Endothelial cell (in vitro differentiated cells): ENCODE results near the gene ECSIT. TPM values are rescaled to one million over a fixed set of nuclear protein-coding genes. Genes with fewer than 3 reads are reported as not detected.
"Not testable (repeated sequence)": the region's sequence is repeated elsewhere in the genome, so short reads cannot be mapped to it uniquely, and the experiment has no call there.

Source experiments
- DNase-seq: peaks from one replicate; pipeline ENCODE4 v3.0.0; 2021; ENCODE audit warnings: low spot score
- H3K27ac Mint-ChIP-seq: one replicate; pipeline ENCODE4 v1.8.0; 2021; ENCODE audit warnings: mixed read lengths, inconsistent platforms; ENCODE audit not compliant: unreplicated experiment
- H3K27me3 Mint-ChIP-seq: one replicate; pipeline ENCODE4 v1.8.0; 2021; ENCODE audit warnings: mild to moderate bottlenecking, moderate library complexity, mixed read lengths, inconsistent platforms; ENCODE audit not compliant: unreplicated experiment
- H3K36me3 Mint-ChIP-seq: one replicate; pipeline ENCODE4 v1.8.0; 2021; ENCODE audit warnings: mild to moderate bottlenecking, low read depth, mixed read lengths, inconsistent platforms; ENCODE audit not compliant: unreplicated experiment
- H3K4me1 Mint-ChIP-seq: one replicate; pipeline ENCODE4 v1.8.0; 2021; ENCODE audit warnings: mild to moderate bottlenecking, mixed read lengths, inconsistent platforms; ENCODE audit not compliant: unreplicated experiment
- H3K4me3 Mint-ChIP-seq: one replicate; pipeline ENCODE4 v1.8.0; 2021; ENCODE audit warnings: mild to moderate bottlenecking, mixed read lengths, inconsistent platforms; ENCODE audit not compliant: unreplicated experiment
- H3K9me3 Mint-ChIP-seq: one replicate; pipeline ENCODE4 v1.8.0; 2021; ENCODE audit warnings: mixed read lengths, inconsistent platforms; ENCODE audit not compliant: unreplicated experiment
- CTCF ChIP-seq: fragments of 200-600 bp; sonication (generic); IDR thresholded peaks from one replicate; pipeline ENCODE4 v1.5.0; 2021; ENCODE audit warnings: antibody characterized with exemption; ENCODE audit not compliant: unreplicated experiment
- total RNA-seq: library from RNA; stranded (reverse); fragmentation: NEBNext Ultra II Directional; extraction: Animal tissue kit (Norgen Biotek cat#: 25700); gene quantifications from one replicate; pipeline ENCODE4 v1.2.1, GENCODE V29; 2021; ENCODE audit not compliant: unreplicated experiment

ECSIT gene
- total RNA-seq, 1 donor from 2014 or later = 16.7 TPM

- no peak overlapping the region for H3K4me3 Mint-ChIP-seq
- H3K27me3 Mint-ChIP-seq = peaks cover 3% of the 10 kb centered on the region
- no peaks in the 10 kb centered on the region for H3K4me1 Mint-ChIP-seq
- H3K9me3 Mint-ChIP-seq = no peaks in the 10 kb centered on the region
- H3K27ac Mint-ChIP-seq = no peak overlapping the region
- no peak for TF ChIP-seq CTCF
- H3K36me3 Mint-ChIP-seq = no peaks in the 10 kb centered on the region
- DNase-seq = no peak
Measured at GRCh38 chr19:11570039-11570462, 41.1 kb upstream of the ECSIT start.

- H3K9me3 Mint-ChIP-seq = no peaks in the 10 kb centered on the region
- H3K27ac Mint-ChIP-seq = no peak overlapping the region
- H3K4me3 Mint-ChIP-seq = no peak overlapping the region
- H3K4me1 Mint-ChIP-seq = peaks cover 7% of the 10 kb centered on the region
- DNase-seq = no peak
- no peaks in the 10 kb centered on the region for H3K36me3 Mint-ChIP-seq
- no peak for TF ChIP-seq CTCF
- H3K27me3 Mint-ChIP-seq = peaks cover 5% of the 10 kb centered on the region
Measured at GRCh38 chr19:11566164-11566563, 37.2 kb upstream of the ECSIT start.

- H3K4me3 Mint-ChIP-seq, H3K4me1 Mint-ChIP-seq, DNase-seq, H3K27me3 Mint-ChIP-seq, H3K27ac Mint-ChIP-seq, H3K9me3 Mint-ChIP-seq, H3K36me3 Mint-ChIP-seq: not testable (repeated sequence)
Measured at GRCh38 chr19:11565649-11565980, 36.7 kb upstream of the ECSIT start.

GRCh38 chr19:11564082-11564807 is 35.3 kb upstream of the ECSIT start:
- H3K27me3 Mint-ChIP-seq, H3K4me3 Mint-ChIP-seq, DNase-seq, H3K36me3 Mint-ChIP-seq, H3K9me3 Mint-ChIP-seq, H3K27ac Mint-ChIP-seq: not testable (repeated sequence)
- peaks cover 14% of the 10 kb centered on the region for H3K4me1 Mint-ChIP-seq

GRCh38 chr19:11563532-11563931 is 34.6 kb upstream of the ECSIT start:
- Mint-ChIP-seq H3K4me3 (no peak overlapping the region), H3K36me3 (no peaks in the 10 kb centered on the region)

More at GRCh38 chr19:11563532-11563931, 34.6 kb upstream of the ECSIT start:
- DNase-seq = no peak
- H3K27me3 Mint-ChIP-seq = peaks cover 7% of the 10 kb centered on the region
- peaks cover 16% of the 10 kb centered on the region for H3K4me1 Mint-ChIP-seq
- TF ChIP-seq CTCF = no peak
- H3K27ac Mint-ChIP-seq = peak overlapping the region; percentile 67
- no peaks in the 10 kb centered on the region for H3K9me3 Mint-ChIP-seq
